ENCODE data around the gene F2R. TPM values are rescaled to one million over a fixed set of nuclear protein-coding genes. Genes with fewer than 3 reads are reported as not detected.
A peak's percentile ranks its signal among the peaks of the same experiment; 100 is the strongest.
"Not testable (repeated sequence)": the region's sequence is repeated elsewhere in the genome, so short reads cannot be mapped to it uniquely, and the experiment has no call there.

The F2R gene
- total and polyA plus RNA-seq, 5 experiments from 2014 or later = 0.65 to 37.3 (median 1.2) TPM

GRCh38 chr5:76747706-76748105 lies 31.8 kb downstream of the F2R start:
- H3K4me3 Mint-ChIP-seq = no peak overlapping the region
- H3K27me3 Mint-ChIP-seq = peaks cover 0 to 10% (median 4%) of the 10 kb centered on the region in 5 donors
- no peaks in the 10 kb centered on the region for H3K4me1 Mint-ChIP-seq
- H3K36me3 Mint-ChIP-seq = no peaks in the 10 kb centered on the region
- POLR2A ChIA-PET = interaction anchor here (0.6 kb wide), 1 partner anchor 27 kb away, joined by 4 read pairs; no protein-coding TSS in a partner anchor
- DNase-seq = no peak
- H3K27ac Mint-ChIP-seq = no peak overlapping the region
- ATAC-seq = no peak
- H3K9me3 Mint-ChIP-seq = no peaks in the 10 kb centered on the region

- Mint-ChIP-seq H3K27ac (no peak overlapping the region), H3K27me3 (peaks cover 0 to 10% (median 4%) of the 10 kb centered on the region in 5 donors), H3K36me3 (no peaks in the 10 kb centered on the region), H3K4me3 (no peak overlapping the region), H3K4me1 (no peaks in the 10 kb centered on the region), H3K9me3 (no peaks in the 10 kb centered on the region)
- POLR2A ChIA-PET = no interaction called here
- no peak for DNase-seq
- no peak for ATAC-seq
Observed at GRCh38 chr5:76751291-76751690, 35.4 kb downstream of the F2R start.

- Mint-ChIP-seq H3K27ac (no peak overlapping the region), H3K4me3 (no peak overlapping the region), H3K9me3 (no peaks in the 10 kb centered on the region), H3K4me1 (peaks cover 0 to 2% (median 0%) of the 10 kb centered on the region in 4 donors), H3K27me3 (peaks cover 0 to 4% (median 0%) of the 10 kb centered on the region in 5 donors), H3K36me3 (no peaks in the 10 kb centered on the region)
- POLR2A ChIA-PET = interaction anchor here (1.1 kb wide), 1 partner anchor 15 kb away, joined by 4 read pairs; no protein-coding TSS in a partner anchor
- no peak for ATAC-seq
- DNase-seq = no peak
Observed at GRCh38 chr5:76754668-76755078, 38.7 kb downstream of the F2R start.

GRCh38 chr5:76755779-76756637 lies 40.1 kb downstream of the F2R start:
- Mint-ChIP-seq H3K27me3 (peaks cover 0 to 4% (median 0%) of the 10 kb centered on the region in 5 donors), H3K36me3 (no peaks in the 10 kb centered on the region), H3K4me3 (no peak overlapping the region), H3K9me3 (no peaks in the 10 kb centered on the region), H3K4me1 (peaks cover 0 to 2% (median 0%) of the 10 kb centered on the region in 4 donors), H3K27ac (no peak overlapping the region)
- ATAC-seq (no peak), DNase-seq (no peak)
- POLR2A ChIA-PET = interaction anchor here (1.1 kb wide), 1 partner anchor 16 kb away, joined by 4 read pairs; no protein-coding TSS in a partner anchor

GRCh38 chr5:76757049-76757448 lies 41.1 kb downstream of the F2R start:
- ATAC-seq (no peak), DNase-seq (no peak)
- no peak overlapping the region for H3K27ac Mint-ChIP-seq
- no peak overlapping the region for H3K4me3 Mint-ChIP-seq
- peaks cover 0 to 2% (median 0%) of the 10 kb centered on the region in 4 donors for H3K4me1 Mint-ChIP-seq
- H3K36me3 Mint-ChIP-seq = no peaks in the 10 kb centered on the region
- POLR2A ChIA-PET = no interaction called here
- H3K27me3 Mint-ChIP-seq = peaks cover 0 to 4% (median 0%) of the 10 kb centered on the region in 5 donors
- H3K9me3 Mint-ChIP-seq = no peaks in the 10 kb centered on the region

GRCh38 chr5:76761118-76761517 lies 45.2 kb downstream of the F2R start:
- DNase-seq, H3K4me3 Mint-ChIP-seq, ATAC-seq, H3K36me3 Mint-ChIP-seq, H3K27ac Mint-ChIP-seq, H3K27me3 Mint-ChIP-seq, H3K4me1 Mint-ChIP-seq: not testable (repeated sequence)
- POLR2A ChIA-PET = interaction anchor here (0.6 kb wide), 1 partner anchor 14 kb away, joined by 3 read pairs; no protein-coding TSS in a partner anchor
- peaks cover 5 to 14% (median 10%) of the 10 kb centered on the region in 9 donors for H3K9me3 Mint-ChIP-seq

GRCh38 chr5:76762484-76762883 lies 46.6 kb downstream of the F2R start:
- peaks cover 0 to 8% (median 5%) of the 10 kb centered on the region in 3 donors for H3K36me3 Mint-ChIP-seq
- H3K4me1 Mint-ChIP-seq = peaks cover 0 to 13% (median 3%) of the 10 kb centered on the region in 4 donors
- ATAC-seq (no peak), DNase-seq (no peak)
- H3K27me3 Mint-ChIP-seq = peaks cover 0 to 4% (median 0%) of the 10 kb centered on the region in 5 donors
- no peak overlapping the region for H3K4me3 Mint-ChIP-seq
- peak overlapping the region in 2 of 10 donors; percentile 24 to 47 for H3K27ac Mint-ChIP-seq
- POLR2A ChIA-PET = interaction anchor here (0.6 kb wide), 1 partner anchor 378 kb away, joined by 5 read pairs; no protein-coding TSS in a partner anchor
- peaks cover 5 to 14% (median 10%) of the 10 kb centered on the region in 9 donors for H3K9me3 Mint-ChIP-seq

GRCh38 chr5:76763136-76763535 lies 47.2 kb downstream of the F2R start:
- POLR2A ChIA-PET = no interaction called here

GRCh38 chr5:76764374-76764773 lies 48.4 kb downstream of the F2R start:
- no peak overlapping the region for H3K4me3 Mint-ChIP-seq
- no peak for ATAC-seq
- H3K9me3 Mint-ChIP-seq = peaks cover 5 to 14% (median 10%) of the 10 kb centered on the region in 9 donors
- POLR2A ChIA-PET = no interaction called here
- DNase-seq = no peak
- H3K36me3 Mint-ChIP-seq = peaks cover 0 to 8% (median 5%) of the 10 kb centered on the region in 3 donors
- peak overlapping the region in 1 of 10 donors; percentile 11 for H3K27ac Mint-ChIP-seq
- no peaks in the 10 kb centered on the region for H3K27me3 Mint-ChIP-seq
- peaks cover 0 to 13% (median 2%) of the 10 kb centered on the region in 4 donors for H3K4me1 Mint-ChIP-seq

More at GRCh38 chr5:76763136-76763535, 47.2 kb downstream of the F2R start:
- DNase-seq = peak in 1 of 10 donors; percentile 12
- ATAC-seq = peak in 1 of 2 donors; percentile 23
- H3K36me3 Mint-ChIP-seq = peaks cover 0 to 8% (median 5%) of the 10 kb centered on the region in 3 donors
- peaks cover 5 to 14% (median 10%) of the 10 kb centered on the region in 9 donors for H3K9me3 Mint-ChIP-seq
- H3K27ac Mint-ChIP-seq = peak overlapping the region in 1 of 10 donors; percentile 65
- no peak overlapping the region for H3K4me3 Mint-ChIP-seq
- H3K4me1 Mint-ChIP-seq = peaks cover 0 to 13% (median 3%) of the 10 kb centered on the region in 4 donors
- H3K27me3 Mint-ChIP-seq = peaks cover 0 to 4% (median 0%) of the 10 kb centered on the region in 5 donors

GRCh38 chr5:76765249-76765648 lies 49.3 kb downstream of the F2R start:
- POLR2A ChIA-PET = no interaction called here
- Mint-ChIP-seq H3K4me1 (peaks cover 0 to 13% (median 2%) of the 10 kb centered on the region in 4 donors), H3K27me3 (no peaks in the 10 kb centered on the region), H3K9me3 (peaks cover 5 to 14% (median 10%) of the 10 kb centered on the region in 9 donors), H3K27ac (peak overlapping the region in 1 of 10 donors; percentile 2), H3K36me3 (peaks cover 0 to 8% (median 5%) of the 10 kb centered on the region in 3 donors), H3K4me3 (no peak overlapping the region)
- no peak for DNase-seq
- ATAC-seq = no peak

- no peak for ATAC-seq
- POLR2A ChIA-PET = no interaction called here
- Mint-ChIP-seq H3K36me3 (peaks cover 0 to 8% (median 5%) of the 10 kb centered on the region in 3 donors), H3K4me1 (peaks cover 0 to 13% (median 2%) of the 10 kb centered on the region in 4 donors), H3K27me3 (no peaks in the 10 kb centered on the region), H3K27ac (peak overlapping the region in 2 of 10 donors; percentile 42 to 80), H3K4me3 (peak overlapping the region in 1 of 10 donors; percentile 3), H3K9me3 (peaks cover 5 to 14% (median 10%) of the 10 kb centered on the region in 9 donors)
- no peak for DNase-seq
Observed at GRCh38 chr5:76766746-76767145, 50.8 kb downstream of the F2R start.

- H3K36me3 Mint-ChIP-seq, POLR2A ChIA-PET, H3K4me3 Mint-ChIP-seq, DNase-seq, H3K9me3 Mint-ChIP-seq, H3K27ac Mint-ChIP-seq, H3K4me1 Mint-ChIP-seq, H3K27me3 Mint-ChIP-seq, ATAC-seq: not testable (repeated sequence)
Observed at GRCh38 chr5:76771041-76771440, 55.1 kb downstream of the F2R start.

Data from naive thymus-derived CD8-positive, alpha-beta T cell (primary cell).